Endothelial cell of umbilical vein (primary cell): ENCODE data around the gene PPP1R3A. TPM values are rescaled to one million over a fixed set of nuclear protein-coding genes. Genes with fewer than 3 reads are reported as not detected.

Source experiments
- BruUV-seq: library from RNA; stranded (reverse); fragments of 400-500 nt; replicated peaks from 2 replicates; lab custom pipeline; 2021; lab: Mats Ljungman, UMichigan
- CTCF ChIA-PET: fragments of 300-600, 350-600 bp; sonication (Branson Sonifier 250); formaldehyde crosslinking; loops from one replicate; lab custom pipeline; 2021; ENCODE audit warnings: antibody characterized with exemption, inconsistent platforms; lab: Charles Lee
- POLR2A ChIA-PET: fragments of 300-600, 350-600 bp; sonication (Branson Sonifier 250); formaldehyde crosslinking; loops from one replicate; lab custom pipeline; 2021; ENCODE audit warnings: antibody characterized with exemption, inconsistent platforms; lab: Charles Lee
- DNase-seq: peaks from one replicate; pipeline ENCODE4 v3.0.0-alpha.2; 2011; ENCODE audit warnings: low read depth, low spot score
- FAIRE-seq: peaks from 2 replicates; lab custom pipeline; 2011; peaks lifted over from hg19 to GRCh38; lab: Jason Lieb, UNC
- H2AFZ ChIP-seq: 2 replicates; pipeline ENCODE4 v1.6.0; 2012; ENCODE audit warnings: low read depth, low read length, control low read depth, inconsistent platforms
- H3K27ac ChIP-seq: 2 replicates; pipeline ENCODE4 v1.5.1; 2011; ENCODE audit warnings: low read depth, mild to moderate bottlenecking, control low read depth, low read length, moderate library complexity; ENCODE audit not compliant: insufficient read depth
- H3K27me3 ChIP-seq, 2 experiments: 2 replicates each; pipeline versions ENCODE4 v1.6.0 to v1.6.1; 2011; ENCODE audit warnings: low read length in 2 of 2, mixed read lengths in 1 of 2; ENCODE audit not compliant: control insufficient read depth in 2 of 2, insufficient read depth in 2 of 2
- H3K36me3 ChIP-seq, 2 experiments: 2 replicates in 1 of 2; 3 replicates in 1 of 2; pipeline ENCODE4 v1.5.1; 2011; ENCODE audit warnings: low read length in 2 of 2, mild to moderate bottlenecking in 1 of 2, moderate library complexity in 1 of 2; ENCODE audit not compliant: control insufficient read depth in 2 of 2, insufficient read depth in 2 of 2; ENCODE audit errors: extremely low read depth in 1 of 2
- H3K4me1 ChIP-seq: 3 replicates; pipeline ENCODE4 v1.5.1; 2011; ENCODE audit warnings: mild to moderate bottlenecking, low read length; ENCODE audit not compliant: control insufficient read depth, insufficient read depth; ENCODE audit errors: extremely low read depth
- H3K4me2 ChIP-seq: 2 replicates; pipeline ENCODE4 v1.6.1; 2011; ENCODE audit warnings: low read length, control low read depth, mixed read lengths; ENCODE audit not compliant: insufficient read depth
- H3K4me3 ChIP-seq, 3 experiments: fragments of 200-600 bp in 1 of 3; sonication (generic), shearing (Covaris generic) in 1 of 3; replicated peaks in 1 of 3; 2 replicates each; pipeline ENCODE4 v1.5.1; 2011 to 2016; ENCODE audit warnings: control low read depth in 3 of 3, low read length in 3 of 3, mild to moderate bottlenecking in 2 of 3, inconsistent platforms in 1 of 3, low read depth in 1 of 3, moderate library complexity in 1 of 3; ENCODE audit not compliant: insufficient read depth in 1 of 3
- H3K79me2 ChIP-seq: 2 replicates; pipeline ENCODE4 v1.6.0; 2012; ENCODE audit warnings: low read length, inconsistent platforms; ENCODE audit not compliant: control insufficient read depth, insufficient read depth
- H3K9ac ChIP-seq: replicated peaks from 2 replicates; pipeline ENCODE3; 2011; ENCODE audit warnings: low read length, control low read depth; ENCODE audit not compliant: insufficient read depth; ENCODE audit errors: extremely low read depth
- H3K9me1 ChIP-seq: replicated peaks from 3 replicates; pipeline ENCODE4 v1.6.0; 2011; ENCODE audit warnings: mild to moderate bottlenecking, low read length; ENCODE audit not compliant: control insufficient read depth, insufficient read depth; ENCODE audit errors: extremely low read depth
- H3K9me3 ChIP-seq: replicated peaks from 2 replicates; pipeline ENCODE4 v1.5.1; 2012; ENCODE audit warnings: low read length, inconsistent platforms; ENCODE audit not compliant: control insufficient read depth, insufficient read depth
- H4K20me1 ChIP-seq: replicated peaks from 2 replicates; pipeline ENCODE3; 2011; ENCODE audit warnings: mild to moderate bottlenecking, low read length; ENCODE audit not compliant: control insufficient read depth, insufficient read depth; ENCODE audit errors: extremely low read depth
- EZH2 ChIP-seq: IDR thresholded peaks from 2 replicates; pipeline ENCODE4 v1.6.1; 2012; ENCODE audit warnings: borderline replicate concordance, low read depth, mild to moderate bottlenecking, moderate library complexity, low read length, inconsistent platforms; ENCODE audit not compliant: severe bottlenecking
- FOS ChIP-seq: IDR thresholded peaks from 2 replicates; pipeline ENCODE4 v1.6.1; 2011; ENCODE audit warnings: mild to moderate bottlenecking, low read length, moderate library complexity, borderline replicate concordance; ENCODE audit not compliant: insufficient read depth
- GATA2 ChIP-seq: IDR thresholded peaks from 2 replicates; pipeline ENCODE4 v1.7.0; 2011; ENCODE audit warnings: low read depth, mild to moderate bottlenecking, moderate library complexity, mixed read lengths, low read length; ENCODE audit not compliant: insufficient read length, insufficient read depth
- JUN ChIP-seq: IDR thresholded peaks from 2 replicates; pipeline ENCODE4 v1.6.1; 2011; ENCODE audit warnings: borderline replicate concordance, low read depth; ENCODE audit not compliant: insufficient read length, insufficient read depth
- MYC ChIP-seq: IDR thresholded peaks from one replicate; pipeline ENCODE4 v1.6.1; 2011; ENCODE audit warnings: mild to moderate bottlenecking, low read depth, low read length
- POLR2A ChIP-seq: IDR thresholded peaks from 2 replicates; pipeline ENCODE4 v1.6.1; 2012; ENCODE audit warnings: low read depth, mild to moderate bottlenecking, control low read depth, low read length
- POLR2AphosphoS5 ChIP-seq: IDR thresholded peaks from 2 replicates; pipeline ENCODE4 v1.6.1; 2012; ENCODE audit warnings: low read depth, mild to moderate bottlenecking, control low read depth, low read length, moderate library complexity; ENCODE audit not compliant: insufficient read depth
- dilution Hi-C: fragments of 300-500 bp; cut with MboI; formaldehyde crosslinking; loops from one replicate; pipeline ENCODE4 v1.15.0; 2019; ENCODE audit warnings: low sequenced_read_pairs; ENCODE audit not compliant: extremely low pct_ligation_motif_present
- intact Hi-C: fragments of 100-400 bp; cut with micrococcal nuclease; formaldehyde crosslinking; loops from one replicate; pipeline ENCODE4 v1.10.0; 2022
- polyA plus RNA-seq, 4 experiments: library from polyadenylated mRNA; depleted of rRNA in 3 of 4; stranded (reverse) in 3 of 4; unstranded in 1 of 4; fragments of >200 nt; gene quantifications; 2 replicates each; pipeline versions ENCODE4 v1.2.1 to v1.2.3, GENCODE V29; 2011 to 2012; ENCODE audit warnings: missing spikeins in 1 of 4
- total RNA-seq: library from RNA; stranded (reverse); gene quantifications from 2 replicates; pipeline ENCODE4 v1.2.3, GENCODE V29; 2021
- TF ChIP-seq, protein P1 (sequence below), 2 donors: IDR thresholded peaks; 1 replicate in 1 of 2; 2 replicates in 1 of 2; pipeline ENCODE4 v1.5.1; 2011; ENCODE audit warnings: low read length in 2 of 2, mild to moderate bottlenecking in 2 of 2, moderate library complexity in 2 of 2, control low read depth in 1 of 2, inconsistent platforms in 1 of 2, low read depth in 1 of 2; ENCODE audit not compliant: insufficient read depth in 1 of 2; ENCODE audit errors: extremely low read depth in 1 of 2
- TF ChIP-seq, protein P2 (sequence below): IDR thresholded peaks from 2 replicates; pipeline ENCODE4 v1.6.1; 2011; ENCODE audit not compliant: insufficient read depth, insufficient read length

Gene PPP1R3A
- total and polyA plus RNA-seq, 2 donors (not counting 3 experiments of a cell fraction or from before 2014, with no cell fraction given) = not detected

DNA sequence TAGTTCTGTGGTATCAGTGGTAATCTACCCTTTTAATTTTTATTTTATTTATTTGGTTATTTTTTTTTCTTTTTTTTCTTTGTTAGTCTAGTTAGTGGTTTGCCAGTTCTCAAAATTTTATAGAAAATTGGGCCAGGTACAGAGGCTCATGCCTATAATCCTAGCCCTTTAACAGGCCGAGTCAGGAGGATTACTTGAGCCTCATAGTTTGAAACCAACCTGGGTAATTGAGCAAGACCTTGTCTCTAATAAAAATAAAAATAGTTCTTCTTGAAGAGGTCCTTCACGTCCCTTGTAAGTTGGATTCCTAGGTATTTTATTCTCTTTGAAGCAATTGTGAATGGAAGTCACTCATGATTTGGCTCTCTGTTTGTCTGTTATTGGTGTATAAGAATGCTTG is 51.5 kb downstream of the PPP1R3A start:
- Histone ChIP-seq H3K27me3 (no peaks in the 10 kb centered on the region), H3K4me3 (no peak overlapping the region), H3K4me1 (no peaks in the 10 kb centered on the region), H2AFZ (no peak overlapping the region), H3K9me3 (no peaks in the 10 kb centered on the region), H4K20me1 (no peaks in the 10 kb centered on the region), H3K27ac (no peak overlapping the region), H3K9me1 (no peaks in the 10 kb centered on the region), H3K4me2 (no peak overlapping the region), H3K36me3 (no peaks in the 10 kb centered on the region), H3K79me2 (no peaks in the 10 kb centered on the region), H3K9ac (no peak overlapping the region)
- no peak for DNase-seq
- no peak for FAIRE-seq
- intact Hi-C loops (no loop called here), dilution Hi-C loops (no loop called here)
- TF ChIP-seq GATA2 (no peak), EZH2 (no peak), POLR2AphosphoS5 (no peak), JUN (no peak), FOS (no peak), MYC (no peak), POLR2A (no peak)
- TF ChIP-seq, protein P1, sequence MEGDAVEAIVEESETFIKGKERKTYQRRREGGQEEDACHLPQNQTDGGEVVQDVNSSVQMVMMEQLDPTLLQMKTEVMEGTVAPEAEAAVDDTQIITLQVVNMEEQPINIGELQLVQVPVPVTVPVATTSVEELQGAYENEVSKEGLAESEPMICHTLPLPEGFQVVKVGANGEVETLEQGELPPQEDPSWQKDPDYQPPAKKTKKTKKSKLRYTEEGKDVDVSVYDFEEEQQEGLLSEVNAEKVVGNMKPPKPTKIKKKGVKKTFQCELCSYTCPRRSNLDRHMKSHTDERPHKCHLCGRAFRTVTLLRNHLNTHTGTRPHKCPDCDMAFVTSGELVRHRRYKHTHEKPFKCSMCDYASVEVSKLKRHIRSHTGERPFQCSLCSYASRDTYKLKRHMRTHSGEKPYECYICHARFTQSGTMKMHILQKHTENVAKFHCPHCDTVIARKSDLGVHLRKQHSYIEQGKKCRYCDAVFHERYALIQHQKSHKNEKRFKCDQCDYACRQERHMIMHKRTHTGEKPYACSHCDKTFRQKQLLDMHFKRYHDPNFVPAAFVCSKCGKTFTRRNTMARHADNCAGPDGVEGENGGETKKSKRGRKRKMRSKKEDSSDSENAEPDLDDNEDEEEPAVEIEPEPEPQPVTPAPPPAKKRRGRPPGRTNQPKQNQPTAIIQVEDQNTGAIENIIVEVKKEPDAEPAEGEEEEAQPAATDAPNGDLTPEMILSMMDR (IDR thresholded peaks at IDR 0.05; ENCODE audit: extremely low read depth in 1 of 2, insufficient read depth in 1 of 2, low read depth in 1 of 2, low read length in 2 of 2) = no peak
- TF ChIP-seq, protein P2, sequence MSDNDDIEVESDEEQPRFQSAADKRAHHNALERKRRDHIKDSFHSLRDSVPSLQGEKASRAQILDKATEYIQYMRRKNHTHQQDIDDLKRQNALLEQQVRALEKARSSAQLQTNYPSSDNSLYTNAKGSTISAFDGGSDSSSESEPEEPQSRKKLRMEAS = no peak
- BruUV-seq = no TSS peak
- POLR2A ChIA-PET = no interaction called here
- CTCF ChIA-PET = interaction anchor here (1.2 kb wide), 1 partner anchor 71 kb away, joined by 3 read pairs; no protein-coding TSS in a partner anchor
